ENCODE measurements around the gene IFITM5. TPM values are rescaled to one million over a fixed set of nuclear protein-coding genes. Genes with fewer than 3 reads are reported as not detected.
"Not testable (repeated sequence)": the region's sequence is repeated elsewhere in the genome, so short reads cannot be mapped to it uniquely, and the experiment has no call there.

IFITM5 gene
- total RNA-seq, 1 donor from 2014 or later, result not detected

- TF ChIP-seq, protein P1, sequence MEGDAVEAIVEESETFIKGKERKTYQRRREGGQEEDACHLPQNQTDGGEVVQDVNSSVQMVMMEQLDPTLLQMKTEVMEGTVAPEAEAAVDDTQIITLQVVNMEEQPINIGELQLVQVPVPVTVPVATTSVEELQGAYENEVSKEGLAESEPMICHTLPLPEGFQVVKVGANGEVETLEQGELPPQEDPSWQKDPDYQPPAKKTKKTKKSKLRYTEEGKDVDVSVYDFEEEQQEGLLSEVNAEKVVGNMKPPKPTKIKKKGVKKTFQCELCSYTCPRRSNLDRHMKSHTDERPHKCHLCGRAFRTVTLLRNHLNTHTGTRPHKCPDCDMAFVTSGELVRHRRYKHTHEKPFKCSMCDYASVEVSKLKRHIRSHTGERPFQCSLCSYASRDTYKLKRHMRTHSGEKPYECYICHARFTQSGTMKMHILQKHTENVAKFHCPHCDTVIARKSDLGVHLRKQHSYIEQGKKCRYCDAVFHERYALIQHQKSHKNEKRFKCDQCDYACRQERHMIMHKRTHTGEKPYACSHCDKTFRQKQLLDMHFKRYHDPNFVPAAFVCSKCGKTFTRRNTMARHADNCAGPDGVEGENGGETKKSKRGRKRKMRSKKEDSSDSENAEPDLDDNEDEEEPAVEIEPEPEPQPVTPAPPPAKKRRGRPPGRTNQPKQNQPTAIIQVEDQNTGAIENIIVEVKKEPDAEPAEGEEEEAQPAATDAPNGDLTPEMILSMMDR (conservative IDR thresholded peaks at IDR 0.05; ENCODE audit: low read depth, low read length), result no peak
- no peak overlapping the region for H3K4me3 ChIP-seq (ENCODE audit: low read depth, low read length)
- no peak for DNase-seq (ENCODE audit: low read depth)
These were observed 12.9 kb upstream of the IFITM5 start for GRCh38 chr11:312092-312816.

GRCh38 chr11:311013-311748 is 11.9 kb upstream of the IFITM5 start:
- DNase-seq (ENCODE audit: low read depth), result not testable (repeated sequence)
- peak overlapping the region; percentile 37 for H3K4me3 ChIP-seq (ENCODE audit: low read depth, low read length)

DNA sequence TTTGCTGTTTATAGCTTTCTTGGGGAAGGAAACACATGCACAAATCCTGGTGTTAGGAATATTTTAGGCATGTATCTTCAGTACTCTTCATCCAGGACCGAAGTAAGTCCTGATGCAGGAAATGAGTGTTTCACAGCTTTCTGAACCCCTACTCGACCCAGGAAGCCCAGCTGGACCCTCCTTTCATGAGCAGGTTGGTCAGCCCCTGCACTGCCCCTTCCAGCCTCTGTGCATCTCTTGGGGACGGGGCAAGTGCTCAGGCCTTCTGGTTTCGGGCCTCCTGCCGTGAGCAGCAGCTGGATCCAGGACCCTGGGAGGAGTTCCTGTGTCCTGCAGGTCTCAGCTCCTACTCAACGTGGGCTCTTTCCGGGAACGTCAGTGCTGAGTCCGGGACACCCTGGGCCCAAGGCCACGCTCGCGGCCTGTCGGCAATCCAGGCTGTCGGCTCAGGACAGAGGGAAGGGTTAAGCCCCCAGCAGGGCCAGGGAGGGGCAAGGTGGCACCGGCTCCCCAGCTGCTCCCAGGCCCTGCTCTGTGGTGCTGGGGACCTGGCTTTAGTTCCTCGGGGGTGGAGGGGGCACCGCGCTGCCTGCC is 10.8 kb upstream of the IFITM5 start:
- DNase-seq (ENCODE audit: low read depth), result not testable (repeated sequence)
- H3K4me3 ChIP-seq (ENCODE audit: low read depth, low read length), result peak overlapping the region; percentile 62

DNA sequence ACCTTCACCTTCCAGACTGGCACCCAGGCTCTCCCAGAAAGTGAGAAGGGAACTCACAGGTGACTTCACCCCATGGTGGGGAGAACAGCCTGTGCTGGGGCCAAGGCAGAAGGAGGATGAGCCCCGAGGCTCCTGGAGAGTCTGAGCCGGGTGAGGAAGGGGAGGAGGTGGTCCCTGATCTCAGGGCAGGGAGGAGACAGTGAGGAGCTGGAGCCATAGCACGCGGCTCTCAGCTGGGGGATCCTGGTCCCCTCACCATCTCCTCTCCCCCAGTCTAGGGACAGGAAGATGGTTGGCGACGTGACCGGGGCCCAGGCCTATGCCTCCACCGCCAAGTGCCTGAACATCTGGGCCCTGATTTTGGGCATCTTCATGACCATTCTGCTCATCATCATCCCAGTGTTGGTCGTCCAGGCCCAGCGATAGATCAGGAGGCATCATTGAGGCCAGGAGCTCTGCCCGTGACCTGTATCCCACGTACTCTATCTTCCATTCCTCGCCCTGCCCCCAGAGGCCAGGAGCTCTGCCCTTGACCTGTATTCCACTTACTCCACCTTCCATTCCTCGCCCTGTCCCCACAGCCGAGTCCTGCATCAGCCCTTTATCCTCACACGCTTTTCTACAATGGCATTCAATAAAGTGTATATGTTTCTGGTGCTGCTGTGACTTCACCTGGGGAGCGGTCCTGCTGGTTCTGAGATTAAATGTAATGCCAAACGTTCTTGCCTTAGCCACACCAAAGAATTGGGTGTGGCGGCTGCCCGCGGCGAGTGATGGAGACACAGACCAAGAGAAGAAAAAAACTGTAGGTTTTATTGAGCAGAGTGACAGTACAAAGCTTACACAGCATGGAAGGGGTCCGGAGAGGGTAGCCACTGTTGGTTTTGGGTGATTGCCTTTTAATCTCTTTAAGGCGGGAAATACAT is 9.7 kb upstream of the IFITM5 start:
- H3K4me3 ChIP-seq (ENCODE audit: low read depth, low read length), result peak overlapping the region; percentile 62
- not testable (repeated sequence) for DNase-seq (ENCODE audit: low read depth)

GRCh38 chr11:307766-308708 is 8.7 kb upstream of the IFITM5 start, which contains the start of gene IFITM2:
Gene IFITM2 (plus strand): TSS chr11:307816. CDS start chr11:308193, 377 bp downstream.
- TF ChIP-seq, protein P1 (conservative IDR thresholded peaks at IDR 0.05; ENCODE audit: low read depth, low read length), result peak; percentile 10
- peak within 1 kb of the TSS; percentile 62 for H3K4me3 ChIP-seq (ENCODE audit: low read depth, low read length)
- DNase-seq (ENCODE audit: low read depth), result not testable (repeated sequence)

DNA sequence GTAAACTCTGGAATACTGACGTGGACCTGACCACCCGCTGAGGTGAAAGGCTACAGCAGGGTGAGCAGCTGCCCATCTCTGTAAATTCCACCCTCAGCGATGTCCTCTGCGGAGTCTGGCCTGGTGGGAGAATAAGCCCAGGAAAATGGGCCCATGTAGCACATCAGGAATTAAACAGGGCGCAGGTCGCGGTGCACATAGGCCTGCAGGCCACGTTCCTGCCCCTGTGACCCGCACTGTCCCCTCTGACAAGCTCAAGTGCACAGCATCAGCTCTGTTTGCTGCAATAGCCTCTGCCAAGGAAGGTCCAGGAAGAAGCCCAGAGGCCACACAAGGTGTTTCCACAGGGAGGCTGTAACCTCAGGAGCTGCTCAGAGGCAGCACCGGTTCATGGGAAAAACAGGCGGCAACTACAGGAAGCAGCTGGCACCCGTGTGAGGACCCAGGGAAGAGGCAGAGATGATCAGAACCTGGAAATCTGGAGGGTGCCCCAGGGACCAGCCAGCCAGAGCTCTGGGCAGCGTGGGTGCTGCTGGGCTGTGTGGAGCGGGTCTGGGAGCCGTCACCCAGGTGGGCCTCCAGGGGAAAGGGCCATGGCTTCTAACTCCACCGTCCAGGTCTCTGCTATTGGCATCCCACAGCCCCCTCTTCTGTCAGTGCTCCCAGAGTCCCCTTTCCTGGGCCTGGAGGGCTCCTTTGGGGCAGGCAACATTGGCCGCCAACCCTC is 7.5 kb upstream of the IFITM5 start:
- no peak for DNase-seq (ENCODE audit: low read depth)
- H3K4me3 ChIP-seq (ENCODE audit: low read depth, low read length), result no peak overlapping the region
- TF ChIP-seq, protein P1 (conservative IDR thresholded peaks at IDR 0.05; ENCODE audit: low read depth, low read length), result no peak

DNA sequence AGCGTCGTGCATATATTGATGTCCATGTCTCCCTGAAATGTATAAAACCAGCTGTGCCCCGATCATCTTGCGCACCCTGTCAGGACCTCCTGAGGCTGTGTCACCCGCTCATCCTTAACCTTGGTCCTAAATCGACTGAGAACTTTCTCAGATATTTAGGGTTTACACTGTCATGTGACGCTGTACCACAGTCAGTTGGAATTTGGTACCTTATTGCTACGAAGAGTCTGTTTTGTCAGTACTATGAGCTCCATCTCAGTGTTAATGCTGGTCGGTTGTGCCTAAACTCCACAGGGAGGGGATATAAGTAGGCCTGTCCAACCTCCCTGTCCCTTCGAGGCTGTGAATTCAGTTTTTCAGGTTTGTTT is 6.5 kb upstream of the IFITM5 start:
- DNase-seq (ENCODE audit: low read depth), result no peak
- no peak overlapping the region for H3K4me3 ChIP-seq (ENCODE audit: low read depth, low read length)
- TF ChIP-seq, protein P1 (conservative IDR thresholded peaks at IDR 0.05; ENCODE audit: low read depth, low read length), result no peak
